GM12878 (cell line): ENCODE measurements around the gene BARD1. TPM values are rescaled to one million over a fixed set of nuclear protein-coding genes. Genes with fewer than 3 reads are reported as not detected.

Experiments
- ATAC-seq: fragments of 200-7000 bp; cut with Tn5 transposase; 3 replicates; pipeline ENCODE4 v1.9.1; 2020; ENCODE audit warnings: mild to moderate bottlenecking, moderate library complexity
- BruUV-seq: library from RNA; stranded (reverse); fragments of 400-500 nt; replicated peaks from 2 replicates; lab custom pipeline; 2021; lab: Mats Ljungman, UMichigan
- CTCF ChIA-PET: fragments of 300-600 bp; sonication (Branson Sonifier 250); formaldehyde crosslinking; extraction: SDS; loops from one replicate; lab custom pipeline; 2021; ENCODE audit warnings: inconsistent platforms; lab: Yijun Ruan, JAX
- POLR2A ChIA-PET: fragments of 350-600 bp; formaldehyde crosslinking; extraction: SDS; loops from one replicate; lab custom pipeline; 2021; ENCODE audit warnings: inconsistent platforms; lab: Charles Lee
- RAD21 ChIA-PET: fragments of 300-600 bp; sonication (Branson Sonifier 250); formaldehyde crosslinking; loops from one replicate; lab custom pipeline; 2023; ENCODE audit warnings: antibody characterized with exemption; ENCODE audit not compliant: unreplicated experiment; lab: Charles Lee
- SMC1A ChIA-PET: fragments of 300-600 bp; sonication (Branson Sonifier 250); formaldehyde crosslinking; loops from one replicate; lab custom pipeline; 2023; ENCODE audit not compliant: unreplicated experiment, uncharacterized antibody; lab: Charles Lee
- DNase-seq: peaks from one replicate; pipeline ENCODE4 v3.0.0-alpha.2; 2011; ENCODE audit warnings: low read depth, low spot score
- FAIRE-seq: peaks from 3 replicates; lab custom pipeline; 2011; peaks lifted over from hg19 to GRCh38; lab: Jason Lieb, UNC
- H2AFZ ChIP-seq: 2 replicates; pipeline ENCODE4 v1.6.0; 2011; ENCODE audit warnings: low read depth, low read length, control low read depth; ENCODE audit not compliant: control insufficient read depth
- H3K27ac ChIP-seq: 2 replicates; pipeline ENCODE4 v1.5.1; 2011; ENCODE audit warnings: control low read depth; ENCODE audit not compliant: control insufficient read depth, insufficient read depth
- H3K27me3 ChIP-seq, 2 experiments: replicated peaks in 1 of 2; 2 replicates each; pipeline versions ENCODE4 v1.6.0 to v1.6.1; 2011; ENCODE audit warnings: low read length in 1 of 2; ENCODE audit not compliant: control insufficient read depth in 2 of 2, insufficient read depth in 2 of 2
- H3K36me3 ChIP-seq, 2 experiments: 2 replicates each; pipeline ENCODE4 v1.5.1; 2011; ENCODE audit warnings: low read length in 1 of 2; ENCODE audit not compliant: control insufficient read depth in 2 of 2, insufficient read depth in 2 of 2
- H3K4me1 ChIP-seq: 2 replicates; pipeline ENCODE4 v1.6.1; 2011; ENCODE audit warnings: mild to moderate bottlenecking, low read length, moderate library complexity, mixed read lengths; ENCODE audit not compliant: control insufficient read depth, insufficient read depth
- H3K4me2 ChIP-seq: 2 replicates; pipeline ENCODE4 v1.6.0; 2011; ENCODE audit warnings: control low read depth; ENCODE audit not compliant: control insufficient read depth, insufficient read depth
- H3K4me3 ChIP-seq: fragments of 200-600 bp; sonication (generic); 2 replicates; pipeline ENCODE4 v1.5.1; 2016
- H3K79me2 ChIP-seq: 2 replicates; pipeline ENCODE4 v1.6.0; 2011; ENCODE audit warnings: low read length; ENCODE audit not compliant: control insufficient read depth, insufficient read depth
- H3K9ac ChIP-seq: 2 replicates; pipeline ENCODE4 v1.8.0; 2011; ENCODE audit warnings: low read length, control low read depth, mixed read lengths; ENCODE audit not compliant: control insufficient read depth, insufficient read depth
- H3K9me3 ChIP-seq: replicated peaks from 3 replicates; pipeline ENCODE4 v1.5.1; 2011; ENCODE audit warnings: mild to moderate bottlenecking, low read length; ENCODE audit not compliant: control insufficient read depth, insufficient read depth
- H4K20me1 ChIP-seq: 2 replicates; pipeline ENCODE4 v1.6.0; 2011; ENCODE audit not compliant: control insufficient read depth, insufficient read depth
- CBFB ChIP-seq: IDR thresholded peaks from 2 replicates; pipeline ENCODE4 v1.6.1; 2016; ENCODE audit warnings: antibody characterized with exemption, low read depth
- EP300 ChIP-seq, 2 experiments: fragments of 150-350 bp in 1 of 2; IDR thresholded peaks; 2 replicates each; pipeline ENCODE4 v1.6.1; 2011 to 2012; ENCODE audit warnings: low read depth in 2 of 2, low read length in 2 of 2, borderline replicate concordance in 1 of 2, improper control_type of control experiment in 1 of 2, inconsistent platforms in 1 of 2; ENCODE audit not compliant: control insufficient read depth in 1 of 2
- NFYA ChIP-seq: IDR thresholded peaks from 2 replicates; pipeline ENCODE4 v1.6.1; 2011; ENCODE audit warnings: low read depth, mild to moderate bottlenecking, low read length, improper control_type of control experiment, borderline replicate concordance
- POLR2A ChIP-seq: IDR thresholded peaks from 2 replicates; pipeline ENCODE4 v1.6.1; 2011; ENCODE audit warnings: low read depth, mild to moderate bottlenecking, low read length
- ZNF622 ChIP-seq: fragments of 450-650 bp; IDR thresholded peaks from 2 replicates; pipeline ENCODE4 v1.6.1; 2017; ENCODE audit warnings: mild to moderate bottlenecking, inconsistent platforms
- ZZZ3 ChIP-seq: IDR thresholded peaks from 2 replicates; pipeline ENCODE4 v1.6.1; 2011; ENCODE audit warnings: low read depth; ENCODE audit not compliant: control insufficient read depth, insufficient read length
- WGBS: methylation state at CpG from one replicate; pipeline ENCODE4 v1.1.6; 2016; ENCODE audit warnings: low lambda C conversion rate; ENCODE audit not compliant: insufficient replicate concordance, insufficient coverage; ENCODE audit errors: missing lambda C conversion rate; 5-methylcytosine and 5-hydroxymethylcytosine counted together
- in situ Hi-C: fragments of 300-500 bp; cut with MboI; formaldehyde crosslinking; loops from 9 replicates; pipeline ENCODE4 v1.14.3; 2018; ENCODE audit warnings: mixed read lengths
- intact Hi-C: fragments of 100-400 bp; cut with micrococcal nuclease; formaldehyde crosslinking; loops from one replicate; pipeline ENCODE4 v1.14.2; 2022; ENCODE audit not compliant: unreplicated experiment
- polyA plus RNA-seq, 11 experiments: library from polyadenylated mRNA; depleted of rRNA in 4 of 11; unstranded in 6 of 11; stranded (reverse) in 5 of 11; fragments of >200 nt; fragmentation: Nextera tagmentation in 4 of 11; fragmentation: Illumina TruSeq in 1 of 11; extraction: Ambion mirVana in 4 of 11; extraction: Trizol in 1 of 11; gene quantifications; 1 replicate in 1 of 11; 2 replicates in 10 of 11; pipeline versions ENCODE4 v1.2.1 to v1.2.3, GENCODE V29; 2011 to 2016; ENCODE audit warnings: inconsistent platforms in 2 of 11, missing spikeins in 2 of 11, low read depth in 1 of 11
- total RNA-seq, 4 experiments: library from RNA; depleted of rRNA in 3 of 4; stranded (reverse); fragments of >200 nt in 3 of 4; fragmentation: Illumina TruSeq in 1 of 4; extraction: Trizol in 1 of 4; gene quantifications; 2 replicates each; pipeline versions ENCODE4 v1.2.1 to v1.2.3, GENCODE V29; 2013 to 2021
- TF ChIP-seq, protein P1 (sequence below): fragments of 450-650 bp; IDR thresholded peaks from 2 replicates; pipeline ENCODE4 v1.6.1; 2017; ENCODE audit warnings: mild to moderate bottlenecking, moderate library complexity

Gene BARD1
- total and polyA plus RNA-seq, 10 of the 15 experiments (the other 5 are each of a cell fraction or from before 2014, with no cell fraction given): 15.3 to 45.7 (median 31.6) TPM

DNA sequence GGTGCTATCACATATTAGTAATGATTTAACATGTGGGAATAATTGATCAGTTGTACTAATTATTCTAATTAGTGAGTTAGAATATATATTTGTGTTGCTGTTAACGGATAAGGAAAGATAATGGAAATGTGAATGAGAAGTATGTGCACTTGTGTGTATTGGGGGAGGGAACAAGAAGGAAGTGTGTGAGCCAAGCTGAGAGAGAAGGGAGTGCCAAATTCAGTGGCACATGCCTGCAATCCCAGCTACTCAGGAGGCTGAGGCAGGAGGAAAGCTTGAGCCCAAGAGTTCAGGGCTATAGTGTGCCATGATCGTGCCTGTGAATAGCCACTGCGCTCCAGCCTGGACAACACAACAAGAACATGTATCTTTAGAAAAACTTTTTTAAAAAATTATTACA, 9.3 kb downstream of the BARD1 start:
- H3K9me3 ChIP-seq: no peaks in the 10 kb centered on the region; the same call in 1 of the 3 replicates
- H3K4me2 ChIP-seq: no peak overlapping the region
- CTCF ChIA-PET: interaction anchor here (1.1 to 1.3 kb wide), 2 partner anchors 31 to 56 kb away, joined by 3 read pairs; no protein-coding TSS in a partner anchor
- in situ Hi-C loops (no loop called here), intact Hi-C loops (loop anchor here (10.0 kb wide), 1 partner anchor 1565 kb away; no protein-coding TSS in a partner anchor)
- H3K9ac ChIP-seq: no peak overlapping the region
- no peaks in the 10 kb centered on the region for H3K27me3 ChIP-seq
- ATAC-seq: no peak; the same call in 2 of the 3 replicates
- DNase-seq: no peak
- H3K27ac ChIP-seq: no peak overlapping the region
- POLR2A ChIA-PET: interaction anchor here (0.9 kb wide), 1 partner anchor 49 kb away, joined by 3 read pairs; no protein-coding TSS in a partner anchor
- SMC1A ChIA-PET: interaction anchor here (0.6 to 1.8 kb wide), 5 partner anchors 10 to 219 kb away, joined by 3 to 9 read pairs (median 3); partner anchors contain the start of gene BARD1
- TF ChIP-seq NFYA (no peak), ZZZ3 (no peak), EP300 (IDR thresholded peaks at IDR 0.05; ENCODE audit: borderline replicate concordance in 1 of 2, control insufficient read depth in 1 of 2, low read depth in 2 of 2, low read length in 2 of 2) (no peak), POLR2A (no peak), ZNF622 (no peak), CBFB (no peak)
- TF ChIP-seq, protein P1, sequence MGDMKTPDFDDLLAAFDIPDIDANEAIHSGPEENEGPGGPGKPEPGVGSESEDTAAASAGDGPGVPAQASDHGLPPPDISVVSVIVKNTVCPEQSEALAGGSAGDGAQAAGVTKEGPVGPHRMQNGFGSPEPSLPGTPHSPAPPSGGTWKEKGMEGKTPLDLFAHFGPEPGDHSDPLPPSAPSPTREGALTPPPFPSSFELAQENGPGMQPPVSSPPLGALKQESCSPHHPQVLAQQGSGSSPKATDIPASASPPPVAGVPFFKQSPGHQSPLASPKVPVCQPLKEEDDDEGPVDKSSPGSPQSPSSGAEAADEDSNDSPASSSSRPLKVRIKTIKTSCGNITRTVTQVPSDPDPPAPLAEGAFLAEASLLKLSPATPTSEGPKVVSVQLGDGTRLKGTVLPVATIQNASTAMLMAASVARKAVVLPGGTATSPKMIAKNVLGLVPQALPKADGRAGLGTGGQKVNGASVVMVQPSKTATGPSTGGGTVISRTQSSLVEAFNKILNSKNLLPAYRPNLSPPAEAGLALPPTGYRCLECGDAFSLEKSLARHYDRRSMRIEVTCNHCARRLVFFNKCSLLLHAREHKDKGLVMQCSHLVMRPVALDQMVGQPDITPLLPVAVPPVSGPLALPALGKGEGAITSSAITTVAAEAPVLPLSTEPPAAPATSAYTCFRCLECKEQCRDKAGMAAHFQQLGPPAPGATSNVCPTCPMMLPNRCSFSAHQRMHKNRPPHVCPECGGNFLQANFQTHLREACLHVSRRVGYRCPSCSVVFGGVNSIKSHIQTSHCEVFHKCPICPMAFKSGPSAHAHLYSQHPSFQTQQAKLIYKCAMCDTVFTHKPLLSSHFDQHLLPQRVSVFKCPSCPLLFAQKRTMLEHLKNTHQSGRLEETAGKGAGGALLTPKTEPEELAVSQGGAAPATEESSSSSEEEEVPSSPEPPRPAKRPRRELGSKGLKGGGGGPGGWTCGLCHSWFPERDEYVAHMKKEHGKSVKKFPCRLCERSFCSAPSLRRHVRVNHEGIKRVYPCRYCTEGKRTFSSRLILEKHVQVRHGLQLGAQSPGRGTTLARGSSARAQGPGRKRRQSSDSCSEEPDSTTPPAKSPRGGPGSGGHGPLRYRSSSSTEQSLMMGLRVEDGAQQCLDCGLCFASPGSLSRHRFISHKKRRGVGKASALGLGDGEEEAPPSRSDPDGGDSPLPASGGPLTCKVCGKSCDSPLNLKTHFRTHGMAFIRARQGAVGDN: no peak
- RAD21 ChIA-PET: no interaction called here
- WGBS: 96% methylated on average over 3 of the region's 3 CpGs
- BruUV-seq: no TSS peak
- peaks cover 2 to 7% of the 10 kb centered on the region in 2 experiments for H3K36me3 ChIP-seq
- no peak overlapping the region for H3K4me3 ChIP-seq
- no peaks in the 10 kb centered on the region for H4K20me1 ChIP-seq
- no peaks in the 10 kb centered on the region for H3K4me1 ChIP-seq
- no peak for FAIRE-seq
- H2AFZ ChIP-seq: no peak overlapping the region
- peaks cover 92% of the 10 kb centered on the region for H3K79me2 ChIP-seq
